ENCODE results near the gene PLCB3.

PLCB3 gene

DNA sequence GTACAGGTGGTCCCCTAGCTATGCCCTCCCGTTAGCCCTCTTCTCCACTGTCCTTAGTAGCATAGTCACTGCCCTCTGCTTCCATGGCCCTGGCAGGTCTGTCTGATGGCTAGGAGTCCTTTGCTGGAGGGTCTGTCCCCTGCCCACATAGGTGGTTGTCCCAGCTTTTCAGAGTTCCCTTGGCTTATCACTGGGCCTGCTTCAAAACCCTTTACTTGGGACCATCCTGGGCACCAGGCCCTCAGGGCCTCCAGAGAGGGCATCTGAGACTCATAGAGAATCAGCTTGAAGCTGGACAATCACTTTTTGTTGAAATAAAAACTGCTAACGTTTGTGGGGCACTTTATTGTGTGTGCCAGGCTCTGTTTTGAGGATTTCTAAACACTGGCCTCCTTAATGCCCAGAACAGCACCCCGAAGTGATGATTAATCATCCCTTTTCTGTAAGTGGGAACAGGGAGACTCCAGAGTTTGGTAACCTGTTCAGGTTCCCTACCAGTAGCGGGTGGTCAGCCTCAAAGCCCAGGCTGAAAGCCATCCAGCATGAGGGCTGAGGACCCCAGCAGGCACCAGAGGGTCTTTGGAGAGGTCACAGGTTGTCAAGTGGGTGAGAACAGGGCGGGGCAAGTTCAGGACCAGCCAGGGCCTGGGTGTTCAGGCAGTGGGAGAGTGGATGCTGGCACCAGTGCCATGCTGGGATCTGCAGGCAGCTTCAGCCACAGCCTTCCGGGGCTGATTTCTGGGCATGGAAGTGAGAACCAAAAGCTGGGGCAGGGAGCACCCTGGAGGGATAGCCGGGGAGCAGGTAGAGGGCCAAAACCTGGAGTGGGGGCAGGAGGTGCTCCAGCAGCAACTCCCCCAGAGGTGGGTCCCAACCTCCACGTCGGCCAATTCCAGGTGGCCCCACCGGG is 39.3 kb downstream of the PLCB3 start:
- DNase-seq = no peak

DNA sequence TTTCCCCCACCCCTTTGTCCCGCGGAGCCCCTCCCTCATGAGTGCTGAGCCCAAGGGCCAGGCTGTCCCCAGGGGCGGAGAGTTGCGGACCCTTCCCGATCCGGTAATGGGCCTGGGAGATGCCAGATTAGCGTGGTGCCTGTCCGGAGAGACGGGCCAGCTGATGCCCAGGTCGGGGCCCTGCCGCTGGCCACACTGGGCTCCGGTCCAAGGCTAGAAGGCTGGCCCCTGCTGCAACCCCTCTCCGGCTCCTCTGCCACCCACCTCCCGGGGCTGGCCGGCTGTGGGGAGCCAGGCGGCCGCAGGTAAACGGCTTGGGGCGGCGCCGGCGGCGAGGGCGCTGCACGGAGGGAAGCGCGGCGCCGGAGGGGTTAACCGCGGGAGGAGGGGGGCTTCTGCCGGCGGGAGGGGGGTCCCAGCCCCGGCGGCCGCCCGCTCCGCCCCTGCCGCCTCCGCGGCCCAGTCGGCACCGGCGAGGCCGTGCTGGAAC is 40.0 kb downstream of the PLCB3 start, which contains the start of gene KCNK4:
TSS of gene KCNK4 (plus strand) at position 41 of the 490 bp plus-strand sequence. CDS start 1,717 bp downstream, outside the sequence.
- no peak for DNase-seq

DNA sequence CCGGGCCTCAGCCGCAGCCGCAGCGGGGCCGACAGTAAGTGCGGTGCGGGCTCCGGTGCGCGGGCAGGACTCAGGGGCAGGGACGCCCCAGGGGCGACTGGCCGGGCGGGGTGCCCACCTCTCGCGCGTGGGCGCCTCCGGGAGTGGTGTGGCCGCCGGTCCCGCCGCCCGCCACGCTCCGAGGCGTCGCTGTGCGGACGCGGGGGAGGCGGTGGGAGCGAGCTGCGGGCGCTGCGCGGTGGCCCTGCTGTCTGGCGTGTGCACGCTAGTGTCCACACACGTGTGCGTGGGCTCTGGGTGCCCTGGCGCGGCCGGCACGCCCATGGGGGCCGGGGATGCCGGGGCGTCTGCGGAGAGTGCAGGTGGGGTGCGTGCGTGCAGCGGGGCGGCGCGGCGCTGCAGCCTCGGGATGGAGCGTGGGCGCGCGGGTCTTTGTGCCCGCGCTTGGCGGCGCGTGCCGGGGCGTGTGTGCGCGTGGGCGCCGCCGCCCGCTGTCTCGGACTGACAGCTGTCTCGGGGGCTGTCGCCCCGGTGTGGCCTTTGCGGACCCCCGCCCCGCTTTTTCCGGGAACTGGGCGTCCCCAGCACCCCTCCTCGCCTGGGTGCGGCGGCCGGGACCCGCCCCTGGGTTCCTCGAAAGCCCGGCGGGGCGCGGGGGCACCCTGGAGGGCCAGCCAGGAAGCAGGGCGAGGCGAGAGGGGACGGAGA is 40.6 kb downstream of the PLCB3 start:
- DNase-seq = no peak

DNA sequence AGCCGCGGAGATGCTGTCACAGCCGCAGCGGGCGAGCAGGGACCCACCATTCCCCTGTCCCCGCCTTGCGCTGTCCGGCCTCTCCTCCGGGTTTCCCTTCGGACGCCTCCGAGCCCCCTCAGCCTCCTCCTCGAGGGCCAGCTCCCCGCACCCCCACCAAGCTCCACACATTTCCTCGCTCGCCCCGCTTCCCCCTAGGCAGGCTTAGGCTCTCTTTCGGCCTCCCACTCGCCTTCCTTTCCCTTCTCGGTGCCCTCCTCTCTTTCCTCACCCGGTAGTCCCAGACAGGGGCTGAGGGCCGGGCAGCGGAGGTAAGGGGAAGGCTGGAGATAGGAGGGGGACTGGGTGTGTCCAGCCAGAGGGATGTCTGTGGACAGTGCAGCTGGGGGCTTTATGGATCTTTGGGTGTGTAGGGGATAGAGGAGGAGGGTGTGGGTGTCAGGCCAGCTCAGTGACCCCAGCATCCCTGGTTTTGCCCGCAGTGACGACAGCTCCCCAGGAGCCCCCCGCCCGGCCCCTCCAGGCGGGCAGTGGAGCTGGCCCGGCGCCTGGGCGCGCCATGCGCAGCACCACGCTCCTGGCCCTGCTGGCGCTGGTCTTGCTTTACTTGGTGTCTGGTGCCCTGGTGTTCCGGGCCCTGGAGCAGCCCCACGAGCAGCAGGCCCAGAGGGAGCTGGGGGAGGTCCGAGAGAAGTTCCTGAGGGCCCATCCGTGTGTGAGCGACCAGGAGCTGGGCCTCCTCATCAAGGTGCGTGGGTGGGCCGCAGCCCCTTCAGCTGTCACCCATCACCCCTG is 41.3 kb downstream of the PLCB3 start:
- DNase-seq = no peak

DNA sequence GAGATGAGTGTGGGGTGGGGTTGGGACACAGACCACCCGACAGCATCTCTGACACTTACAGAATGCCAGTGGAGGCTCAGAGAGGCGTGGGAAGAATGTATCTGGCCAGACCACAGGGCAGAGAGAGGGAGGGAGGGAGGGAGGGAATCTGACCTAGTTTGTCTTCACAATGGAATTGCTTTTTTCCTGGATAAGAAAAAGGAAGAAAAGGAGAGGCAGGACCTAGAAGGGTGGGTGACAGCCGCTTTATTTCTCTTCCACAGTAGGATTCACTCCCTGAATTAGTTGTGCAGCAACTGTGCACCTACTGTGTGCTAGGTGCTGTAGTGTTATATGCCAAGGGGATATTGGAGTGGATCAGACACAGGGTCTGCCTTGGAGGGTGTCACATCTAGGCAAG is 43.4 kb downstream of the PLCB3 start:
- DNase-seq = no peak

DNA sequence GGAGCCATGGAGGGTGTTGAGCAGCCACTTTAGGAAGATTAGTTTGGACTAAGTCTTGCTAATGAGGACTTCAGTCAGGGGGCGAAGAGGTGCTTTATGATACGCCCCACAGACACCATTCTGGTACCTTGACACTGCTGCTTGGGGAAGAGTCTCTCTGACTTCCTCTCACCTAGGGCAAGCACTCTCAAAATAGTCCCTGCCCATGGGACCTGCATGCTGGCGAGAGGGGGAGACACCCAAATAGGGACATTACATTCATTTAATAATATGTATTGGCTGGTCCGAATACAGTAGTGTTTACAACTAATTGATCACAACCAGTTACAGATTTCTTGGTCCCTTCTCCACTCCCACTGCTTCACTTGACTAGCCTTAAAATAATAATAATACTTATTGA is 44.4 kb downstream of the PLCB3 start:
- DNase-seq = no peak

DNA sequence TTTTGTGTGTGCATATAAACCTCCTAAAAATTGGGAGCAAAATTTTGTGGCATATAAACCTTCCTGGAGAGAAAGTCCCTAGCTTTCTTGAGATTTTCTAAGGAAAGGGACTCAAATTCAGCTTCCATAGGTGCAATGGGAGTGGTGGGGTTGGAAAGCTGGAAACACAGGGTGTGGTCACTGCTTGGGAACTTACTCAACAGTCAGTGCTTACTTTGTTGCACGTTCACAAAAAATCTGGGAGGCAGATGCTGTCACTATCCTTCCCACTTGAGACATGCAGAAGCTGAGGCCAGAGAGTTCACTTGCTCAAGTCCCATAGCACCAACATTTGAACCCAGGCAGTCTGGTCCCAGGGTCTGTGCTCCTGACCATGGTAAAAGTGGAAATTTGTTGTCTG is 44.9 kb downstream of the PLCB3 start:
- no peak for DNase-seq

DNA sequence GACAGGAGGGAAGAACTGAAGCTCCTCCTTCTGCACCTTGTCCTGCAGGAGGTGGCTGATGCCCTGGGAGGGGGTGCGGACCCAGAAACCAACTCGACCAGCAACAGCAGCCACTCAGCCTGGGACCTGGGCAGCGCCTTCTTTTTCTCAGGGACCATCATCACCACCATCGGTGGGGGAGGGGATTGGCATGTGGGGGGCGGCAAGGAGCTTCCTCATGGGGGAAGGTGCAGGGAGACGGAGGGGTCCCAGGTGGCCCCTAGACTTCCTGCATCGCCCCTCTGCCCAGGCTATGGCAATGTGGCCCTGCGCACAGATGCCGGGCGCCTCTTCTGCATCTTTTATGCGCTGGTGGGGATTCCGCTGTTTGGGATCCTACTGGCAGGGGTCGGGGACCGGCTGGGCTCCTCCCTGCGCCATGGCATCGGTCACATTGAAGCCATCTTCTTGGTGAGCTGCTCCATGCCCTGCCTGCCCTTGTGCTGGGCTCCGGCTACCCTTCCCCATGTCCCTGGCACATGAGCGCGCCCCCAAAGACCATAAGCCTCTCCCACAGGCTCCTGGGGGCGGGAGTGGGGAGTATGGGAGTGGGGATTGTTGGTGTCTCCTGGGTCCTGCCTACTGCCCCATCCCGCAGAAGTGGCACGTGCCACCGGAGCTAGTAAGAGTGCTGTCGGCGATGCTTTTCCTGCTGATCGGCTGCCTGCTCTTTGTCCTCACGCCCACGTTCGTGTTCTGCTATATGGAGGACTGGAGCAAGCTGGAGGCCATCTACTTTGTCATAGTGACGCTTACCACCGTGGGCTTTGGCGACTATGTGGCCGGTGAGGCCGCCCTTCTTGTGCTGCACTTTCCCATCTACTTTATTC is 45.7 kb downstream of the PLCB3 start:
- no peak for DNase-seq

DNA sequence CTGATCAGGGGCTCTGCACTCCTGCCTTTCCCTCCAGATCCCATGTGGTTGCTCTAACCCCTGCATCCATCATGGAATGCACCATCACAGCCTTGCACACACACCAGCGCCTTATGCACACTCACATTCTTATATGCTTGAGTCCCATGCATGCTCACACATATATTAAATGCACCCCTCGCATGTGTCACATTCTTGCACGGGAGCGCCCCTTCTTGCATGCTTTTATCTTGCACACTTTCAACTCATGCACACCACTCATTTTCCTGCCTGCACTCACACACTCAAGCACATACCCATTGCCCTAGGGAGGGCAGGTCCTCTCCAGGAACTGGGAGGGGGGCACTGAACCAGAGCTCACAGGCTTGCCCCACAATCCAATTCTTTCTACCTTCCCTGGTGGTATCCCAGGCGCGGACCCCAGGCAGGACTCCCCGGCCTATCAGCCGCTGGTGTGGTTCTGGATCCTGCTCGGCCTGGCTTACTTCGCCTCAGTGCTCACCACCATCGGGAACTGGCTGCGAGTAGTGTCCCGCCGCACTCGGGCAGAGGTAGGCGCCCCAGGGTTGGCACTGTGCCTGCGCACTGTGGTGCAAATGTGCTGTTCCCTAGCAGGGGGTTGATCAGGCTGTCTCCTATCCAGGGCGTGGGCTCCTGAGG is 46.5 kb downstream of the PLCB3 start:
- DNase-seq = no peak

DNA sequence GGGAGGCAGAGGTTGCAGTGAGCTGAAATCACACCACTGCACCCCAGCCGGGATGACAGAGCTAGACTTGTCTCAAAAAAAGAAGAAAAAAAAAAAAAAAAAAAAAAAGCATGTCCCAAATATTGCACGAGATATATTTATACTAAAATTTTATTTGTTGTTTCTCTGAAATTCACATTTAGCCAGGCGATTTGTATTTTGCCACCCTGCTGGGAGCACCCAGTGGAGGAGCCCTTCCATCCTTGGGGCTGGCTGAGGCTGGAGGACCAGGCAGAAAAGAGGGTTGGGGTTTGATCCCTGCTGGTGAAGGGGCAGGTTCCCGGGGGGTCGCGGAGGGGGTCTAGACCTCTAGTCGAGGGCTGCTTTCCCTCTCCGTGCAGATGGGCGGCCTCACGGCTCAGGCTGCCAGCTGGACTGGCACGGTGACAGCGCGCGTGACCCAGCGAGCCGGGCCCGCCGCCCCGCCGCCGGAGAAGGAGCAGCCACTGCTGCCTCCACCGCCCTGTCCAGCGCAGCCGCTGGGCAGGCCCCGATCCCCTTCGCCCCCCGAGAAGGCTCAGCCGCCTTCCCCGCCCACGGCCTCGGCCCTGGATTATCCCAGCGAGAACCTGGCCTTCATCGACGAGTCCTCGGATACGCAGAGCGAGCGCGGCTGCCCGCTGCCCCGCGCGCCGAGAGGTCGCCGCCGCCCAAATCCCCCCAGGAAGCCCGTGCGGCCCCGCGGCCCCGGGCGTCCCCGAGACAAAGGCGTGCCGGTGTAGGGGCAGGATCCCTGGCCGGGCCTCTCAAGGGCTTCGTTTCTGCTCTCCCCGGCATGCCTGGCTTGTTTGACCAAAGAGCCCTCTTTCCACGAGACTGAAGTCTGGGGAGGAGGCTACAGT is 47.9 kb downstream of the PLCB3 start:
- no peak for DNase-seq

DNA sequence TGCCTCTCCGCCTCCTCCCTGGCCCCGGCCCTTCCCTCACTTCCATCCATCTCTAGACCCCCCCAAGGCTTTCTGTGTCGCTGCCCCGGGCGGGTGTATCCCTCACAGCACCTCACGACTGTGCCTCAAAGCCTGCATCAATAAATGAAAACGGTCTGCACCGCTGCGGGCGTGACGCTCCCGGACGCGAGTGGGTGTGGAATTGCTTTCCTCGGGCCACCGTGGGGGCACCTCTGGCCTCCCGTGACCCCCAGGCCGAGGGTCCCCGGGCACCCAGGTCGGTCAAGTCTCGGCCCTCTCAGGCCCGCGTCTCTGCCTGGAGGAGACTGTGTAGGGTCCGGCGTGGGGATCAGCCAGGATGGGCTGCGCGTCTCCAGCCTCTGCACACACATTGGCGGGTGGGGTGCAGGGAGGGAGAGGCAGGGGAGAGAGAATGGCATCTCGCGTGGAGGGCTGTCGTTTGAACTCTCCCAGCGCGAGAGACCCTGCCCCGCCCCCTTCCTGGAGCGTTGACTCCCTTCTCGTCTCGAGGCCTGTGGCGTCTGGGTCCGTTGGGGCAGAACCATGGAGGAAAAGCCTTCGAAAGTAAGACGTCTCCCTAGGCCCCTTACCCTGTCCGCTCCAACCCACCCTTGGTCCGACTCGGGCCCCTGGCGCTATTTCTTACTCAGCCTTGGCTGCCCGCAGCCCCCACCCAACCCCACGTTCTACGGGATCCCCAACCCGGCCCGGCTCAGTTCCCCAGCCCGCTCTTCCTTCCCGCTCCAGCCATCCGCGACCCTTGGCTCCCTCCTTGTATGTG is 48.7 kb downstream of the PLCB3 start, which contains the start of gene CATSPERZ:
TSS of gene CATSPERZ (plus strand) at position 512 of the 802 bp plus-strand sequence. CDS start at position 565, 53 bp downstream.
- no peak for DNase-seq

DNA sequence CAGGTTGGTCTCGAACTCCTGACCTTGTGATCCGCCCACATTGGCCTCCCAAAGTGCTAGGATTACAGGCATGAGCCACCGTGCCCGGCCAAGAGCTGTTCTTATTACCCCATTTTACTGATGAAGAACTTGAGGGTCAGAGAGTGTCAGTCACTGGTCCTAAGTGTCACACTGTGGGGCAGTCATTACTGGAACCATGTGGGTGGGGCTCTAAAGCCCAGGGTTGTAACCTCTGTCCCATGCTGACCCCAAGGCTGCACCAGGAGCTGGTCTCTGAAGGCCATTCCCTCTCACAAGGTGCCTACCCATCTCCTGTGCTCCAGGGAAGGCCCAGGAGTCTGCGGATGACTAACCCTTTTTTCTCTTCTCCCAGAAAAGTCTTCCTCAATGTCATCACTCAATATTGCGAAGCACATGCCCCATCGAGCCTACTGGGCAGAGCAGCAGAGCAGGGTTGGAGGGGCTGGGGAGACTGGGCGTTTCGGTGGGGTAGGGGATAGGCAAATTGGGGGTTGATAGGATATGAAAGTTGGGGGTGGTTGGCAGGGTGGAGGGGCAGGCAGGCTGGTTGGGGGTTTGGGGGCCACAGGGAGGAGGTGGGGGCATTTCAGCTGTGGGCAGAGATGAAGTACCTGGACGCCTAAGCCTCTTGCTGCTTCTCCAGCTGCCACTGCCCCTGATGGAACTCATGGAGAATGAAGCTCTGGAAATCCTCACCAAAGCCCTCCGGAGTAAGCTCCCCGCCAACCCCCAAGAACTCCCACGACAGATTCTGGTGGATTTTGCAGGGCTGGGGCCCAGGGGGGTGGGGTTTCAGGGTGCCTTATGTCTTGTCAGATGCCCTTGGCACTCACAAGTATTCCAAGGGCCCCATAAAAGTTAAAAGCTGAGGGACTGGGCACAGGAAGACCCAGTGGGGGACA is 52.0 kb downstream of the PLCB3 start:
- DNase-seq = no peak

DNA sequence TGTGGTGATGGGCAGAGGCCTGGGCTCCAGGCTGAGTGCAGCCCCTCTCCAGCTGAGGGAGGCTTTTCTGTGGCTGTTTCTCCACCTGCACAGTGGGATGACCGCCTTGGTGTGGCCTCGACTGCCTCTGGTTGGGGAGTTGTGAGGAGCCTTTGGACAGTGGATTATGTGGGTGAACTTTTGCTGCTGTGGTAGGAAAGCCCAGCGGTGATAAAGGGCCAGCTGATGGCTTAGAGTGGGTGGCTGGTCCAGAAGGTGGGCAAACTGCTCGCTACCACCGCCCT is 52.6 kb downstream of the PLCB3 start:
- DNase-seq = no peak

DNA sequence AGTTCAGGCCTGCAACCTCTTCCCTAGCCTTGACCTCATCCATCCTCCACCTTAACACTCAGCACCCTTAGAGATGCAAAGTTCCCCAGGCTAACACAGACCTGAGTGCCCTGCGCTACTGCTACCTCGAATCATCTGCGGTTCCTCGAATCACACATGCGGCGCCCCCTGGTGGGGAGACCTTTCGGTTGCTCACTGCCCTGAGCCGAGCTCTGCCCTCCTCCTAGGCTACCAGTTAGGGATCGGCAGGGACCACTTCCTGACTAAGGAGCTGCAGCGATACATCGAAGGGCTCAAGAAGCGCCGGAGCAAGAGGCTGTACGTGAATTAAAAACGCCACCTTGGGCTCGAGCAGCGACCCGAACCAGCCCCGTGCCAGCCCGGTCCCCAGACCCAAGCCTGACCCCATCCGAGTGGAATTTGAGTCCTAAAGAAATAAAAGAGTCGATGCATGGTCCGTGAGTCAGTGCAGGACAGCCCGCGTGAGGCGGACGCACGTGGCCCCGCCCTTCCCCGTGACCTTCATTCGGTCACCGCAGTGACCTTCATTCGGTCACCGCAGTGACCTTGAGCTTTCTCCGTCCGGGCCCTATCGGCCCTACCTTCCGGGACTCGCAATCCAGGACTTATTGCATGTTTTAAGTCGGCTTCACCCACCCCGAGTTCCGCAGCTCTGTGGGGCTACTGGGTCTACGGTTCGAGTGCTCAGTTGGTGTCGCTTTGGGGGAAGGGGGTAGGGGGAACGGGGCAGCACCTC is 53.2 kb downstream of the PLCB3 start:
- peak; percentile 85 for DNase-seq

DNA sequence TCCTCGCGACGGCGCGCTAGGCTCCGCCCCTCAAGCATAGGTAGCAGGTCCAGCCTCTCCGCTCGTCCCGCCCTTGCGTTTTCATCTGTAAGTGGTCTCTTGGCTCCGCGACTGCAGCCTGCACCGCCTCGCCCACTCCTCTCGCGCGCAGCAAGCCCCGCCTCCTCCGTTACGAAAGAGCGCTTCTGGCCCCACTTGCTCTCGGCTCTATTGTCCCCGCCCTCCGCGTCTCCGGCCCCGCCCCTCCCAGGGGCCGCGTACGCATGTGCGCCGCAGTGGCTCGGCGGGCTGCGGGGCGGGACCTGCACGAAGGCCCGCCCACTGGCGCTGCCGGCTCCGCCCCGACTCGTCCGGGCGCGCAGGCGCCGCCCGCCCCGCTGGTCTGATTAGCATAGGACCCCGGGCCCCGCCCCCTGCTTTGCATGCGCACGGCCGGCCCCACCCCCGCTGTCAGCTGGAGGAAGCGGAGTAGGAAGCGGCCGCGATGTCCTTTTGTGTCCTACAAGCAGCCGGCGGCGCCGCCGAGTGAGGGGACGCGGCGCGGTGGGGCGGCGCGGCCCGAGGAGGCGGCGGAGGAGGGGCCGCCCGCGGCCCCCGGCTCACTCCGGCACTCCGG is 53.9 kb downstream of the PLCB3 start, which contains the start of gene ESRRA:
TSS of gene ESRRA (plus strand) at position 450 of the 616 bp plus-strand sequence. CDS start 1,656 bp downstream, outside the sequence.
- DNase-seq = peak; percentile 99

DNA sequence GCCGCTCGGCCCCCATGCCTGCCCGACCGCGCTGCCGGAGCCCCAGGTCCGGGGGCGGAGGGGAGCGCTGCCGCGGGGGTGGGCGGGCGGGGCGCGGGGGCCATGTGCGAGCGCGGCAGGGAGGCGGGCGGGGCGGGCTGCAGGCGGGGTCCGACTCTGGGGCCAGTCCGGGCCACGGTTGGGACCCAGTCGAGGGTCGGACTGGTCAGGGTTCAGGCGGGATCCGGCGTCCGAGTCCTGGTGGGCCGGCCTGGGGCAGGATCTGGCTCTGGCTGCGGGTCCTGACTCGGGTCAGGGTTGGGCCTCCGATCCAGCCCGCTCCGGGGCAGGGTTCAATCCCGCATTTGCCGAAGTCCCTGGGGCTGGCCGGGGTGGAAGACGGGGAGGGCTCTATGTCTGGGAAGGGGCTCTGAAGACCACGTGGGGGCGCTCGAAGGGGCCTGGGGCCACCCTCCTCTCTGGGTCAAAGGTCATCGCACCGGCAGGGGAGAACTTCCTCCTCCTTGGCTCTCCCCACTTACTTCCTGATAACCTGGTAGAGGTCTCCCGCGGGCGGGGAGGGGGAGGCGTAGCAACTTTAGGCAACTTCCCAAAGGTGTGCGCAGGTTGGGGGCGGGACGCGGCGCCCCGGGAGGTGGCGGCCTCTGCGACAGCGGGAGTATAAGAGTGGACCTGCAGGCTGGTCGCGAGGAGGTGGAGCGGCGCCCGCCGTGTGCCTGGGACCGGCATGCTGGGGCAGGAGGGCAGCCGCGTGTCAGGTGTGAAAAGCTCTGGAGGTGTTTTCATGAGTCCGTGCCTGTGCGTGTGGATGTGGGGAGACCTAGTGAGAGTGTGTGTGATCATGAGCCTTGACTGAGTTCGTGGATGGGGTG is 54.6 kb downstream of the PLCB3 start:
- peak; percentile 62 for DNase-seq

Data from activated effector memory CD4-positive, alpha-beta T cell treated with Interleukin-2 at 50 U/mL for 16 hours (primary cell).